ENCODE data around the gene SLC25A5. TPM values are rescaled to one million over a fixed set of nuclear protein-coding genes. Genes with fewer than 3 reads are reported as not detected.
A peak's percentile ranks its signal among the peaks of the same experiment; 100 is the strongest.
"Not testable (repeated sequence)": the region's sequence is repeated elsewhere in the genome, so short reads cannot be mapped to it uniquely, and the experiment has no call there.

Gene SLC25A5
- total RNA-seq: 471 and 477 TPM in 2 replicates

GRCh38 chrX:119467842-119468550 is at the start of gene SLC25A5:
Gene SLC25A5, plus strand, starts transcription at chrX:119468444. Its CDS starts 72 bp downstream, at chrX:119468516.
- peak within 1 kb of the TSS; percentile 90 for H3K4me3 Mint-ChIP-seq
- H3K9me3 Mint-ChIP-seq: no peaks in the 10 kb centered on the region
- H3K36me3 Mint-ChIP-seq (ENCODE audit: low read depth): peaks cover 14% of the 10 kb centered on the region
- peak; percentile 77 for DNase-seq (ENCODE audit: low spot score)
- H3K27ac Mint-ChIP-seq: peak within 1 kb of the TSS; percentile 93
- intact Hi-C loops (cut with micrococcal nuclease): loop anchor here (1.0 to 2.0 kb wide), 8 partner anchors 15 to 475 kb away; partner anchors contain the start of genes NDUFA1, NKAP, NKRF and PGRMC1
- no peaks in the 10 kb centered on the region for H3K27me3 Mint-ChIP-seq (ENCODE audit: insufficient read depth)
- peaks cover 12% of the 10 kb centered on the region for H3K4me1 Mint-ChIP-seq (ENCODE audit: low read depth)

GRCh38 chrX:119419146-119419545 is 49.1 kb upstream of the SLC25A5 start:
- H3K4me3 Mint-ChIP-seq: no peak overlapping the region
- H3K36me3 Mint-ChIP-seq (ENCODE audit: low read depth): peaks cover 2% of the 10 kb centered on the region
- H3K9me3 Mint-ChIP-seq: no peaks in the 10 kb centered on the region
- H3K4me1 Mint-ChIP-seq (ENCODE audit: low read depth): no peaks in the 10 kb centered on the region
- intact Hi-C loops (cut with micrococcal nuclease): no loop called here
- no peak for DNase-seq (ENCODE audit: low spot score)
- no peak overlapping the region for H3K27ac Mint-ChIP-seq
- H3K27me3 Mint-ChIP-seq (ENCODE audit: insufficient read depth): no peaks in the 10 kb centered on the region

GRCh38 chrX:119419898-119420297 is 48.3 kb upstream of the SLC25A5 start:
- H3K27ac Mint-ChIP-seq: no peak overlapping the region
- H3K27me3 Mint-ChIP-seq (ENCODE audit: insufficient read depth): no peaks in the 10 kb centered on the region
- no peak overlapping the region for H3K4me3 Mint-ChIP-seq
- H3K9me3 Mint-ChIP-seq: no peaks in the 10 kb centered on the region
- intact Hi-C loops (cut with micrococcal nuclease): no loop called here
- no peak for DNase-seq (ENCODE audit: low spot score)
- peaks cover 2% of the 10 kb centered on the region for H3K36me3 Mint-ChIP-seq (ENCODE audit: low read depth)
- no peaks in the 10 kb centered on the region for H3K4me1 Mint-ChIP-seq (ENCODE audit: low read depth)

- no peak overlapping the region for H3K4me3 Mint-ChIP-seq
- H3K4me1 Mint-ChIP-seq (ENCODE audit: low read depth): no peaks in the 10 kb centered on the region
- no peaks in the 10 kb centered on the region for H3K9me3 Mint-ChIP-seq
- intact Hi-C loops (cut with micrococcal nuclease): no loop called here
- H3K27ac Mint-ChIP-seq: no peak overlapping the region
- peaks cover 2% of the 10 kb centered on the region for H3K36me3 Mint-ChIP-seq (ENCODE audit: low read depth)
- no peak for DNase-seq (ENCODE audit: low spot score)
- H3K27me3 Mint-ChIP-seq (ENCODE audit: insufficient read depth): no peaks in the 10 kb centered on the region
Observed at GRCh38 chrX:119421016-119421705, 47.1 kb upstream of the SLC25A5 start.

- Mint-ChIP-seq H3K27ac (no peak overlapping the region), H3K36me3 (ENCODE audit: low read depth) (peaks cover 2% of the 10 kb centered on the region), H3K4me1 (ENCODE audit: low read depth) (no peaks in the 10 kb centered on the region), H3K27me3 (ENCODE audit: insufficient read depth) (no peaks in the 10 kb centered on the region), H3K4me3 (no peak overlapping the region), H3K9me3 (no peaks in the 10 kb centered on the region)
- intact Hi-C loops (cut with micrococcal nuclease): no loop called here
- no peak for DNase-seq (ENCODE audit: low spot score)
Observed at GRCh38 chrX:119423631-119424030, 44.6 kb upstream of the SLC25A5 start.

- no peaks in the 10 kb centered on the region for H3K4me1 Mint-ChIP-seq (ENCODE audit: low read depth)
- intact Hi-C loops (cut with micrococcal nuclease): no loop called here
- no peak for DNase-seq (ENCODE audit: low spot score)
- H3K27ac Mint-ChIP-seq: no peak overlapping the region
- no peak overlapping the region for H3K4me3 Mint-ChIP-seq
- no peaks in the 10 kb centered on the region for H3K9me3 Mint-ChIP-seq
- no peaks in the 10 kb centered on the region for H3K27me3 Mint-ChIP-seq (ENCODE audit: insufficient read depth)
- H3K36me3 Mint-ChIP-seq (ENCODE audit: low read depth): no peaks in the 10 kb centered on the region
Observed at GRCh38 chrX:119424999-119425398, 43.2 kb upstream of the SLC25A5 start.

- Mint-ChIP-seq H3K4me3 (no peak overlapping the region), H3K27ac (no peak overlapping the region)
Observed at GRCh38 chrX:119427024-119427794, 41.0 kb upstream of the SLC25A5 start.

GRCh38 chrX:119427795-119428185 is 40.5 kb upstream of the SLC25A5 start:
- Mint-ChIP-seq H3K27ac (no peak overlapping the region), H3K4me1 (ENCODE audit: low read depth) (no peaks in the 10 kb centered on the region), H3K36me3 (ENCODE audit: low read depth) (no peaks in the 10 kb centered on the region), H3K27me3 (ENCODE audit: insufficient read depth) (no peaks in the 10 kb centered on the region), H3K9me3 (no peaks in the 10 kb centered on the region), H3K4me3 (no peak overlapping the region)
- intact Hi-C loops (cut with micrococcal nuclease): no loop called here
- DNase-seq (ENCODE audit: low spot score): no peak

More at GRCh38 chrX:119427024-119427794, 41.0 kb upstream of the SLC25A5 start:
- H3K4me1 Mint-ChIP-seq (ENCODE audit: low read depth): no peaks in the 10 kb centered on the region
- no peak for DNase-seq (ENCODE audit: low spot score)
- H3K9me3 Mint-ChIP-seq: no peaks in the 10 kb centered on the region
- intact Hi-C loops (cut with micrococcal nuclease): no loop called here
- H3K27me3 Mint-ChIP-seq (ENCODE audit: insufficient read depth): no peaks in the 10 kb centered on the region
- no peaks in the 10 kb centered on the region for H3K36me3 Mint-ChIP-seq (ENCODE audit: low read depth)

GRCh38 chrX:119429471-119429870 is 38.8 kb upstream of the SLC25A5 start:
- H3K27me3 Mint-ChIP-seq (ENCODE audit: insufficient read depth): no peaks in the 10 kb centered on the region
- no peak overlapping the region for H3K27ac Mint-ChIP-seq

GRCh38 chrX:119441295-119441694 is 26.9 kb upstream of the SLC25A5 start:
- intact Hi-C loops (cut with micrococcal nuclease); H3K4me1 Mint-ChIP-seq (ENCODE audit: low read depth); H3K4me3 Mint-ChIP-seq; H3K36me3 Mint-ChIP-seq (ENCODE audit: low read depth); H3K27me3 Mint-ChIP-seq (ENCODE audit: insufficient read depth); H3K9me3 Mint-ChIP-seq; DNase-seq (ENCODE audit: low spot score); H3K27ac Mint-ChIP-seq: not testable (repeated sequence)

More at GRCh38 chrX:119429471-119429870, 38.8 kb upstream of the SLC25A5 start:
- intact Hi-C loops (cut with micrococcal nuclease): no loop called here
- DNase-seq (ENCODE audit: low spot score): no peak
- Mint-ChIP-seq H3K36me3 (ENCODE audit: low read depth) (peaks cover 8% of the 10 kb centered on the region), H3K4me3 (no peak overlapping the region), H3K9me3 (peaks cover 7% of the 10 kb centered on the region), H3K4me1 (ENCODE audit: low read depth) (no peaks in the 10 kb centered on the region)

GRCh38 chrX:119442286-119442685 is 26.0 kb upstream of the SLC25A5 start:
- H3K4me1 Mint-ChIP-seq (ENCODE audit: low read depth): no peaks in the 10 kb centered on the region
- no peak overlapping the region for H3K27ac Mint-ChIP-seq
- H3K4me3 Mint-ChIP-seq: no peak overlapping the region
- no peaks in the 10 kb centered on the region for H3K36me3 Mint-ChIP-seq (ENCODE audit: low read depth)
- intact Hi-C loops (cut with micrococcal nuclease): no loop called here
- no peaks in the 10 kb centered on the region for H3K9me3 Mint-ChIP-seq
- no peaks in the 10 kb centered on the region for H3K27me3 Mint-ChIP-seq (ENCODE audit: insufficient read depth)
- no peak for DNase-seq (ENCODE audit: low spot score)

GRCh38 chrX:119453202-119453601 is 15.0 kb upstream of the SLC25A5 start:
- Mint-ChIP-seq H3K9me3 (no peaks in the 10 kb centered on the region), H3K36me3 (ENCODE audit: low read depth) (peaks cover 1% of the 10 kb centered on the region), H3K27me3 (ENCODE audit: insufficient read depth) (no peaks in the 10 kb centered on the region), H3K4me1 (ENCODE audit: low read depth) (no peaks in the 10 kb centered on the region), H3K27ac (no peak overlapping the region), H3K4me3 (no peak overlapping the region)
- intact Hi-C loops (cut with micrococcal nuclease): no loop called here
- DNase-seq (ENCODE audit: low spot score): no peak

- no peaks in the 10 kb centered on the region for H3K27me3 Mint-ChIP-seq (ENCODE audit: insufficient read depth)
- no peaks in the 10 kb centered on the region for H3K4me1 Mint-ChIP-seq (ENCODE audit: low read depth)
- intact Hi-C loops (cut with micrococcal nuclease): no loop called here
- H3K36me3 Mint-ChIP-seq (ENCODE audit: low read depth): peaks cover 1% of the 10 kb centered on the region
- no peaks in the 10 kb centered on the region for H3K9me3 Mint-ChIP-seq
- no peak overlapping the region for H3K4me3 Mint-ChIP-seq
- no peak overlapping the region for H3K27ac Mint-ChIP-seq
- no peak for DNase-seq (ENCODE audit: low spot score)
Observed at GRCh38 chrX:119455264-119455663, 13.0 kb upstream of the SLC25A5 start.
